Upper lobe of left lung (tissue), 6 donors: ENCODE results near the gene KCND2. TPM values are rescaled to one million over a fixed set of nuclear protein-coding genes. Genes with fewer than 3 reads are reported as not detected.

ENCODE experiments used
- ATAC-seq, 2 donors: fragments of 200-7000 bp; cut with Tn5 transposase; one replicate each; pipeline ENCODE4 v1.9.1; 2022; ENCODE audit warnings: mild to moderate bottlenecking in 2 of 2, moderate library complexity in 2 of 2; ENCODE audit not compliant: low FRiP score in 2 of 2
- DNase-seq, 2 donors: peaks; one replicate each; pipeline ENCODE4 v3.0.0-alpha.2; 2019 to 2020
- H3K27ac ChIP-seq, 4 donors: fragments of 200-600 bp; sonication (generic); one replicate each; pipeline ENCODE4 v1.5.1; 2016 to 2019
- H3K27me3 ChIP-seq, 4 donors: fragments of 200-600 bp; sonication (generic); one replicate each; pipeline ENCODE4 v1.5.1; 2017 to 2019
- H3K36me3 ChIP-seq, 4 donors: fragments of 200-600 bp; sonication (generic); one replicate each; pipeline ENCODE4 v1.5.1; 2016 to 2019
- H3K4me1 ChIP-seq, 4 donors: fragments of 200-600 bp; sonication (generic); one replicate each; pipeline ENCODE4 v1.5.1; 2018 to 2019
- H3K4me3 ChIP-seq, 4 donors: fragments of 200-600 bp; sonication (generic); one replicate each; pipeline ENCODE4 v1.5.1; 2017 to 2019; ENCODE audit warnings: mild to moderate bottlenecking in 2 of 4, moderate library complexity in 1 of 4
- H3K9me3 ChIP-seq, 4 donors: fragments of 200-600 bp; sonication (generic); one replicate each; pipeline ENCODE4 v1.5.1; 2018 to 2019
- CTCF ChIP-seq, 6 experiments: fragments of 450-650 bp in 4 of 6; fragments of 200-600 bp in 2 of 6; sonication (generic) in 2 of 6; IDR thresholded peaks; one replicate each; pipeline ENCODE4 v1.5.1; 2016 to 2019; ENCODE audit warnings: antibody characterized with exemption in 6 of 6
- EP300 ChIP-seq, 4 donors: sonication (generic); formaldehyde crosslinking; IDR thresholded peaks; one replicate each; pipeline ENCODE4 v1.5.1; 2017; ENCODE audit warnings: antibody characterized with exemption in 4 of 4, control low read depth in 2 of 4
- POLR2A ChIP-seq, 4 donors: fragments of 450-650 bp; IDR thresholded peaks; one replicate each; pipeline ENCODE4 v1.5.1; 2016 to 2017; ENCODE audit warnings: antibody characterized with exemption in 4 of 4, mild to moderate bottlenecking in 2 of 4
- POLR2AphosphoS5 ChIP-seq, 2 donors: sonication (generic); formaldehyde crosslinking; IDR thresholded peaks; one replicate each; pipeline ENCODE4 v1.5.1; 2017; ENCODE audit warnings: antibody characterized with exemption in 2 of 2
- WGBS, 2 donors: methylation state at CpG; one replicate each; pipeline ENCODE4 v1.1.5; 2017 to 2018; 5-methylcytosine and 5-hydroxymethylcytosine counted together
- total RNA-seq, 6 donors: library from RNA; depleted of rRNA in 4 of 6; stranded (reverse); fragments of >200 nt in 4 of 6; gene quantifications; one replicate each; pipeline versions ENCODE4 v1.1.0 to v1.2.1, GENCODE V29; 2016 to 2021
- donor health status: DM: no; HTN: no; CAD: no; lungs with moderate emphysema.
- donor health status: DM: no; HTN: yes; CAD: no; lungs with severe emphysema.

Gene KCND2
- total RNA-seq, 6 donors from 2014 or later, result under 0.01 to 0.67 (median 0.23) TPM; not detected in 2

DNA sequence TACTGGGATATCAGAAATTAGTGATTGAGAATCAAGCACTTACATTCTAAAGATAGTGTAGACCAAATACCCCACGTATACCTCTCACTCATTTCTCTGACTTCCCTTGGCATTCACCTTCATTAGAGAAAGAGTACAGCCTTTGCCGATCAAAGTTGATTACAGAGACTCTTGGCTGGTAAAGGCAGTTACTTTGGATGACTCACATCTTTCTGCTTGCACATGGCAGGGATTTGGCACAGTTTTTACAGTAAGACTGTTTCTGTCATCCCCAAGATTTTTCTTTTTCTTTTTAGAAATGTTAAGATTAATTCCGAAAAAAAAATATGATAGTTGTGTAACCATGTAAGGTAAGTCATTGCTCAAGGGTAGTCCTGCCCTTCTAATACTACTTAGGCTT lies 442.0 kb downstream of the KCND2 start:
- 80 to 82% methylated on average over 3 of the region's 3 CpGs for WGBS, 2 donors

DNA sequence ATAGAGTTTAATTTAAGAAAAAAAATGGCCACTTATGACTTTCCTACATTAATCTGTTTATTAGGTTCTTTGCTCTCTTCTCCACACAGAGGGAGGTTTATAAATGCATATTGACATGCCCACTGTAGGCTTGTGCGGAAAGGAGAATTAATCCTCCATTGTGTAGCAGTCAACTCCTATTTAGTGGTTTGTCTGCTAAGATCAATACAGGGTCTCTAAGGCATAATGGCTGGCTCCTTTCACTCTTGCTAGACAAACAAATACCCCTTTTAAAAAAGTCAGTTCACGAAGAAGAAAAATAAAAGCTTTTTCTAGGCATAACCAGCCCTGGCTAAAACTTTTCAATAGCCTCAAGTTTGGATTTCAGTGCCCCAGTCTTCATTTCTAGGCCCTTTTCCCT lies 443.3 kb downstream of the KCND2 start:
- DNase-seq, result no peak
- H3K27ac ChIP-seq, result no peak overlapping the region
- no peaks in the 10 kb centered on the region for H3K27me3 ChIP-seq
- H3K9me3 ChIP-seq, result no peaks in the 10 kb centered on the region
- H3K4me1 ChIP-seq, result no peaks in the 10 kb centered on the region
- no peaks in the 10 kb centered on the region for H3K36me3 ChIP-seq
- 63 to 71% methylated on average over 2 of the region's 2 CpGs for WGBS, 2 donors
- no peak overlapping the region for H3K4me3 ChIP-seq
- TF ChIP-seq POLR2AphosphoS5 (IDR thresholded peaks at IDR 0.05) (no peak), CTCF (IDR thresholded peaks at IDR 0.05) (no peak), POLR2A (IDR thresholded peaks at IDR 0.05) (no peak), EP300 (IDR thresholded peaks at IDR 0.05) (no peak)
- ATAC-seq, result no peak

More for the DNA sequence above, 442.0 kb downstream of the KCND2 start:
- no peaks in the 10 kb centered on the region for H3K4me1 ChIP-seq
- no peaks in the 10 kb centered on the region for H3K9me3 ChIP-seq
- no peak for ATAC-seq
- H3K4me3 ChIP-seq, result no peak overlapping the region
- H3K27me3 ChIP-seq, result no peaks in the 10 kb centered on the region
- TF ChIP-seq POLR2AphosphoS5 (IDR thresholded peaks at IDR 0.05), result no peak
- no peak for TF ChIP-seq CTCF (IDR thresholded peaks at IDR 0.05)
- no peak for TF ChIP-seq EP300 (IDR thresholded peaks at IDR 0.05)
- TF ChIP-seq POLR2A (IDR thresholded peaks at IDR 0.05), result no peak
- H3K36me3 ChIP-seq, result no peaks in the 10 kb centered on the region
- H3K27ac ChIP-seq, result no peak overlapping the region
- no peak for DNase-seq

DNA sequence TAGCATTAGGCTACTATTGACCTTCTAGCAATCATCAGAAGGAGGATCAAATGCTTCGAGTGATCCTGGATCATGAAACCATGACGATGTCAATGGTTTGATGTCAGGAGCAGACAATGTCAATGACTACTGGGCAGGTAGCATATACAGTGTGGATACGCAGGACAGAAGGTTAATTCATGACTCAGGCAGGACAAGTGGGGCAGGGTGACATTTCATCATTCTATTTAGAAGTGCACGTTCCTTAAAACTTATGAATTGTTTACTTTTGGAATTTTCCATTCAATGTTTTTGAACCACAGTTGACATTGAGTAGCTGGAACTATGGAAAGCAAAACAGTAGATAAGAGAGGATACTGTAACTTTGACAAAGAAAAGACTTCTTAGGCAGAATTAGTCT lies 444.2 kb downstream of the KCND2 start:
- no peak overlapping the region for H3K27ac ChIP-seq
- no peaks in the 10 kb centered on the region for H3K9me3 ChIP-seq
- H3K4me3 ChIP-seq, result no peak overlapping the region
- H3K4me1 ChIP-seq, result no peaks in the 10 kb centered on the region
- 69 to 72% methylated on average over 4 of the region's 4 CpGs for WGBS, 2 donors
- ATAC-seq (no peak), DNase-seq (no peak)
- TF ChIP-seq CTCF (IDR thresholded peaks at IDR 0.05) (no peak), POLR2A (IDR thresholded peaks at IDR 0.05) (no peak), EP300 (IDR thresholded peaks at IDR 0.05) (no peak), POLR2AphosphoS5 (IDR thresholded peaks at IDR 0.05) (no peak)
- no peaks in the 10 kb centered on the region for H3K36me3 ChIP-seq
- H3K27me3 ChIP-seq, result no peaks in the 10 kb centered on the region

DNA sequence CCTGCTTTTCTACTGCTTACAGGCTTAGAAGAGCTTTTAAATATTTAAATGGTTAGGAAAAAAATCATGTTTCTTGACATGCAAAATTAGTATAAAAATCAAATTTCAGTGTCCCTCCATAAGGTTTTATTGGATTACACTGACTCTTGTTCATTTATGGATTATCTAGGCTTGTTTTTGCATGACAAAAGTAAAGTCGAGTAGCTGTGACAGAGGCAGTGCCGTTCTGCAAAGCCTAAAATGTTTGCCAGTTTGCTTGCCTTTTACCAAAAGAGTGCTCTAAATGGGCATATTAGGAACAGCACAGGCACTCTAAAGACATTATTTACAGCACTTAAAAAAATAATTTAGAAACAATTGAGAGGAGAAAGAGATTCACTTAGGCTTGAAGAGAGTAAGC lies 445.4 kb downstream of the KCND2 start:
- DNase-seq (no peak), ATAC-seq (no peak)
- Histone ChIP-seq H3K4me3 (no peak overlapping the region), H3K9me3 (no peaks in the 10 kb centered on the region), H3K4me1 (no peaks in the 10 kb centered on the region), H3K27ac (no peak overlapping the region), H3K27me3 (no peaks in the 10 kb centered on the region), H3K36me3 (no peaks in the 10 kb centered on the region)
- WGBS, 2 donors, result 80 to 83% methylated on average over 2 of the region's 2 CpGs
- no peak for TF ChIP-seq POLR2AphosphoS5 (IDR thresholded peaks at IDR 0.05)
- TF ChIP-seq CTCF (IDR thresholded peaks at IDR 0.05), result no peak
- no peak for TF ChIP-seq EP300 (IDR thresholded peaks at IDR 0.05)
- TF ChIP-seq POLR2A (IDR thresholded peaks at IDR 0.05), result no peak

- Histone ChIP-seq H3K27me3 (no peaks in the 10 kb centered on the region), H3K9me3 (no peaks in the 10 kb centered on the region), H3K36me3 (no peaks in the 10 kb centered on the region), H3K4me3 (no peak overlapping the region), H3K27ac (no peak overlapping the region), H3K4me1 (no peaks in the 10 kb centered on the region)
- 47 to 63% methylated on average over 2 of the region's 2 CpGs for WGBS, 2 donors
- TF ChIP-seq CTCF (IDR thresholded peaks at IDR 0.05) (no peak), POLR2A (IDR thresholded peaks at IDR 0.05) (no peak), POLR2AphosphoS5 (IDR thresholded peaks at IDR 0.05) (no peak), EP300 (IDR thresholded peaks at IDR 0.05) (no peak)
- ATAC-seq (no peak), DNase-seq (no peak)
Observed at GRCh38 chr7:120720317-120720716, 447.3 kb downstream of the KCND2 start.
